Activated T-helper 1 cell treated with anti-CD3 and anti-CD28 coated beads, Interleukin-2, amount 50 U/mL, for 16 hours (primary cell): ENCODE measurements around the gene TVP23A.
"Not testable (repeated sequence)": the region's sequence is repeated elsewhere in the genome, so short reads cannot be mapped to it uniquely, and the experiment has no call there.

Experiments used
- DNase-seq, 2 donors: peaks; one replicate each; pipeline ENCODE4 v3.0.0-alpha.2; 2020; ENCODE audit warnings: low read depth in 1 of 2, low spot score in 1 of 2

Gene TVP23A

GRCh38 chr16:10836174-10836853 is 17.7 kb upstream of the TVP23A start:
- no peak for DNase-seq

- no peak for DNase-seq
These were observed 16.8 kb upstream of the TVP23A start for GRCh38 chr16:10835281-10835931.

- no peak for DNase-seq
These were observed 16.2 kb upstream of the TVP23A start for GRCh38 chr16:10834766-10835165.

GRCh38 chr16:10834130-10834529 is 15.5 kb upstream of the TVP23A start:
- DNase-seq, result no peak

- no peak for DNase-seq
These were observed 14.7 kb upstream of the TVP23A start for GRCh38 chr16:10833271-10833670.

- no peak for DNase-seq
These were observed 13.6 kb upstream of the TVP23A start for GRCh38 chr16:10831894-10832886.

- DNase-seq, result not testable (repeated sequence)
These were observed 11.6 kb upstream of the TVP23A start for GRCh38 chr16:10830240-10830639.

GRCh38 chr16:10829390-10830098 is 10.9 kb upstream of the TVP23A start:
- not testable (repeated sequence) for DNase-seq

GRCh38 chr16:10828851-10829366 is 10.3 kb upstream of the TVP23A start:
- no peak for DNase-seq

- DNase-seq, result no peak
These were observed 9.2 kb upstream of the TVP23A start for GRCh38 chr16:10827691-10828341.

GRCh38 chr16:10824111-10824893 is 5.7 kb upstream of the TVP23A start:
- DNase-seq, result no peak

- no peak for DNase-seq
These were observed 4.1 kb upstream of the TVP23A start for GRCh38 chr16:10822702-10823101.

- no peak for DNase-seq
These were observed 2.0 kb upstream of the TVP23A start for GRCh38 chr16:10820546-10820945.

- no peak for DNase-seq
These were observed 1.1 kb downstream of the TVP23A start for GRCh38 chr16:10817514-10817913.

GRCh38 chr16:10813099-10813455 is 5.5 kb downstream of the TVP23A start:
- DNase-seq, result no peak

GRCh38 chr16:10812312-10813098 is 6.1 kb downstream of the TVP23A start:
- no peak for DNase-seq

GRCh38 chr16:10809706-10810105 is 8.9 kb downstream of the TVP23A start:
- DNase-seq, result no peak

GRCh38 chr16:10808850-10809249 is 9.7 kb downstream of the TVP23A start:
- no peak for DNase-seq

GRCh38 chr16:10808218-10808617 is 10.4 kb downstream of the TVP23A start:
- no peak for DNase-seq
